Loucy (cell line): ENCODE data around the gene SPATA31D1.

Experiments used
- EZH2phosphoT487 ChIP-seq: fragments of 200-600 bp; IDR thresholded peaks from 2 replicates; pipeline ENCODE4 v1.6.1; 2018; ENCODE audit warnings: antibody characterized with exemption, mild to moderate bottlenecking, moderate library complexity, borderline replicate concordance
- TF ChIP-seq, protein P1 (sequence below): fragments of 200-600 bp; sonication (generic); conservative IDR thresholded peaks from 2 replicates; pipeline ENCODE4 v1.5.1; 2014; ENCODE audit warnings: mild to moderate bottlenecking, antibody characterized with exemption, low read length

DNA sequence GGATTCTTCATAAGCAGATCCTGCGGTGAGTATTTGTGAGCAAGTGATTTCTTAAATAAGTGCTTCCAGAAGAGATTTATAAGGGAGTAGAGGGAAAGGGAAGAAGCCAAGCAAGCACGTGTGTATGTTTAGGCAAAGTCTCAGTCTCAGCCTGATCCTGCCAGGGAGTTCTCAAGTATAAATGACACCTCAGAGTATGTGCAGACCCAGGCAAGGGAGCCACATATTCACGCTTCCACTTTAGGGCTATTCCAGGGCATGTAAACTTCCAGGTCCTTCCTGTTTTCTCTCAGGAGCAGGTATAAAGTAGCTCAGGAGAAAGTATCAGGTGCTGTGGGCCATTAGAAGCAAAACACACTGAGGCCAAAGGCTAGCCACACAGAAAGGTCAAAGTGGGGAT is 22.6 kb downstream of the SPATA31D1 start:
- TF ChIP-seq, protein P1, sequence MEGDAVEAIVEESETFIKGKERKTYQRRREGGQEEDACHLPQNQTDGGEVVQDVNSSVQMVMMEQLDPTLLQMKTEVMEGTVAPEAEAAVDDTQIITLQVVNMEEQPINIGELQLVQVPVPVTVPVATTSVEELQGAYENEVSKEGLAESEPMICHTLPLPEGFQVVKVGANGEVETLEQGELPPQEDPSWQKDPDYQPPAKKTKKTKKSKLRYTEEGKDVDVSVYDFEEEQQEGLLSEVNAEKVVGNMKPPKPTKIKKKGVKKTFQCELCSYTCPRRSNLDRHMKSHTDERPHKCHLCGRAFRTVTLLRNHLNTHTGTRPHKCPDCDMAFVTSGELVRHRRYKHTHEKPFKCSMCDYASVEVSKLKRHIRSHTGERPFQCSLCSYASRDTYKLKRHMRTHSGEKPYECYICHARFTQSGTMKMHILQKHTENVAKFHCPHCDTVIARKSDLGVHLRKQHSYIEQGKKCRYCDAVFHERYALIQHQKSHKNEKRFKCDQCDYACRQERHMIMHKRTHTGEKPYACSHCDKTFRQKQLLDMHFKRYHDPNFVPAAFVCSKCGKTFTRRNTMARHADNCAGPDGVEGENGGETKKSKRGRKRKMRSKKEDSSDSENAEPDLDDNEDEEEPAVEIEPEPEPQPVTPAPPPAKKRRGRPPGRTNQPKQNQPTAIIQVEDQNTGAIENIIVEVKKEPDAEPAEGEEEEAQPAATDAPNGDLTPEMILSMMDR, result no peak
- no peak for TF ChIP-seq EZH2phosphoT487
